ENCODE results near the gene TNFAIP6.

Gene TNFAIP6

DNA sequence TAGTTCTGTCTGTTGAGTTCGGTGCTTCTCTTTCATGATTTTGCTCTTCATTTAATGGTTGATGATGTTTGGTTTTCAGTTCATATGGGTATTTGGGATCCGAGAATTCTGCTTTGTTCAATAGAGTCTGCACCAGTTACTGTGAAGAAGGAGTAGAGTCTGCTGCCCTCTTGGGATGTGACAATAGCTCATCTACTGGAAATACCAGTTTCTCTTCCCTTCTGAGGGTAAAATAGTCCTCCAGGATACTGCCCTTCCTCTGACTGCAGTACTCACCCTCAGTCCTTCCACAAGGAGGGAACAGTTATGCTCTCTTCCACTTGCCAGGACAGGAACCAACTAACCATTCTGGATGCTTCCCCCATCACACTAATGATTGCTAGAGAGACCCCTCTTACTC lies 12.5 kb upstream of the TNFAIP6 start:
- TF ChIP-seq CTCF (IDR thresholded peaks at IDR 0.05; ENCODE audit: insufficient read depth, low read length, missing control alignments): no peak
- DNase-seq (ENCODE audit: low read depth, low spot score): no peak
- CTCF ChIA-PET: interaction anchor here (1.1 kb wide), 1 partner anchor 16 kb away, joined by 3 read pairs; no protein-coding TSS in a partner anchor
- no peak overlapping the region for H3K4me3 ChIP-seq (ENCODE audit: low read depth, low read length)
- POLR2A ChIA-PET: no interaction called here

- H3K4me3 ChIP-seq (ENCODE audit: low read depth, low read length): no peak overlapping the region
- no peak for DNase-seq (ENCODE audit: low read depth, low spot score)
- POLR2A ChIA-PET: no interaction called here
- CTCF ChIA-PET: no interaction called here
- no peak for TF ChIP-seq CTCF (IDR thresholded peaks at IDR 0.05; ENCODE audit: insufficient read depth, low read length, missing control alignments)
These were observed 10.1 kb upstream of the TNFAIP6 start for GRCh38 chr2:151347294-151347693.

DNA sequence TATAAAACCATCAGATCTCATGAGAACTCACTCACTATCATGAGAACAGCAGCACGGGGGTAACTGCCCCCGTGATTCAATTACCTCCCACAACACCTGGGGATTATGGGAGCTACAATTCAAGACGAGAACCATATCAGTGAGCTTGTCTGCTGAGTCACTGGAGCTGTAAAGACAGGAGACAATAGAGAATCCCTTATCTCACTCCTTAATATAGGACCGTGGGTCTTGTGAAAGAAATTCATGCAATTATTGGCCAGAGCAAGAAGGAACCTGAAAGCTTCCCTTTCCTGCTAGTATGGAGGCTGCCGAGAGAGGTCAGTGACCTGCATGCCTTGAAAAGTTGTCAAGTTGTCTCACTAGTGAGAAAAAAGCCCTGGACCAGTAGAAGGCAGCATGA lies 9.5 kb upstream of the TNFAIP6 start:
- no peak for TF ChIP-seq CTCF (IDR thresholded peaks at IDR 0.05; ENCODE audit: insufficient read depth, low read length, missing control alignments)
- ChIA-PET CTCF (no interaction called here), POLR2A (no interaction called here)
- H3K4me3 ChIP-seq (ENCODE audit: low read depth, low read length): no peak overlapping the region
- DNase-seq (ENCODE audit: low read depth, low spot score): no peak

GRCh38 chr2:151350579-151351195 lies 6.7 kb upstream of the TNFAIP6 start:
- no peak overlapping the region for H3K4me3 ChIP-seq (ENCODE audit: low read depth, low read length)
- ChIA-PET CTCF (no interaction called here), POLR2A (no interaction called here)
- no peak for DNase-seq (ENCODE audit: low read depth, low spot score)
- TF ChIP-seq CTCF (IDR thresholded peaks at IDR 0.05; ENCODE audit: insufficient read depth, low read length, missing control alignments): no peak

DNA sequence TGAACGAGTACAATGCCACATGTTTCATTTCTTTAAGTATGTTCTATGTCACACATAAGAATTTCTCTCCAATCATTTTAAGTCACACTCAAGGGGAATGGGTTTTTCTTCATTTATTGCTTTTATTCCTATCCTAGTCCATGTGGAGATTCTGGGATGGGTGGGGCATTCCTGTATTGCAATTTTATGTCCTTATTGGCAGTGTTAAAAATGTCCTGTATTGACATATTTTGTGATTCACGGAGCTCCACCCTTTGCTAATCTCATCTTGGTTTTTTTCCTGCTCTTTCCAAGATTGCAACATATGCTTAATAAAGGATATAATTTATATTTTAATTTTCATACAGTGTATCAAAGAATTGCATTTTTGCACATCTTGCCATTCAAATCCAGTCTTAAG lies 3.4 kb upstream of the TNFAIP6 start:
- ChIA-PET CTCF (no interaction called here), POLR2A (no interaction called here)
- no peak for DNase-seq (ENCODE audit: low read depth, low spot score)
- no peak overlapping the region for H3K4me3 ChIP-seq (ENCODE audit: low read depth, low read length)
- no peak for TF ChIP-seq CTCF (IDR thresholded peaks at IDR 0.05; ENCODE audit: insufficient read depth, low read length, missing control alignments)

- no peak for DNase-seq (ENCODE audit: low read depth, low spot score)
- TF ChIP-seq CTCF (IDR thresholded peaks at IDR 0.05; ENCODE audit: insufficient read depth, low read length, missing control alignments): no peak
- H3K4me3 ChIP-seq (ENCODE audit: low read depth, low read length): no peak overlapping the region
- POLR2A ChIA-PET: no interaction called here
- CTCF ChIA-PET: no interaction called here
These were observed 2.6 kb upstream of the TNFAIP6 start for GRCh38 chr2:151354807-151355206.
